Activated CD4-positive, alpha-beta T cell treated with anti-CD3 and anti-CD28 coated beads, Interleukin-2, amount 50 U/mL, for 16 hours (primary cell): Measurements from ENCODE around the gene ARL6IP4.
A peak's percentile ranks its signal among the peaks of the same experiment; 100 is the strongest.

Source experiments
- DNase-seq: peaks from one replicate; pipeline ENCODE4 v3.0.0-alpha.2; 2020

ARL6IP4 gene

DNA sequence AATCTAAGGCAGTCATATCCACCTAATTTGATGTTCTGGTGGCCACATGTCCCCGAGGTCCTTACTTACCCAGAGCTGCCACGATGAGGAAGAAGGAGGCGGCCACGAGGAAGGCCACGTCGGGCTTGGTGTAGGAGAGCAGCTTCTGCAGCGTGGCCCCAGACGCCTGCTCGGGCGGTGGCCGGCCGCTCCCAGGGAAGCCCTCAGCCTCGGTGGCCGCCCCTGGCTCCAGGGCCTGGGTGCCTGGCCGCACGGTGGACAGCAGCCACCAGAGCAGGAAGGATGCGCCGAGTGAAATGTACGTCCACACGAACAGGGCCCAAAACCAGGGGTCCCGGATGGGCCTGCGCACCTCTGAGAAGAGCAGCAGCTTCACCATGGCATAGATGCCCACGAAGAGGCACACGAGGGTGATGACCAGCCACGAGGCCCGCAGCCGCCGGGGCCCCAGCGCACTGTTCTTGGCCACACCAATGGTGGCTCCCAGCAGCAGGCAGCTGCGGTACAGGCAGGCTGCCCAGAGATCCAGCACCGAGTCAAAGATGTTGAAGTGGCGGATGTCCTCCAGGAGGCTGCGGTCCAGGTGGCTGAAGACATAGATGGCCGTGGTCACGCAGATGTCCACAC is 20.8 kb upstream of the ARL6IP4 start:
- DNase-seq, result no peak

- no peak for DNase-seq
These were observed 20.3 kb upstream of the ARL6IP4 start for GRCh38 chr12:122960193-122960569.

DNA sequence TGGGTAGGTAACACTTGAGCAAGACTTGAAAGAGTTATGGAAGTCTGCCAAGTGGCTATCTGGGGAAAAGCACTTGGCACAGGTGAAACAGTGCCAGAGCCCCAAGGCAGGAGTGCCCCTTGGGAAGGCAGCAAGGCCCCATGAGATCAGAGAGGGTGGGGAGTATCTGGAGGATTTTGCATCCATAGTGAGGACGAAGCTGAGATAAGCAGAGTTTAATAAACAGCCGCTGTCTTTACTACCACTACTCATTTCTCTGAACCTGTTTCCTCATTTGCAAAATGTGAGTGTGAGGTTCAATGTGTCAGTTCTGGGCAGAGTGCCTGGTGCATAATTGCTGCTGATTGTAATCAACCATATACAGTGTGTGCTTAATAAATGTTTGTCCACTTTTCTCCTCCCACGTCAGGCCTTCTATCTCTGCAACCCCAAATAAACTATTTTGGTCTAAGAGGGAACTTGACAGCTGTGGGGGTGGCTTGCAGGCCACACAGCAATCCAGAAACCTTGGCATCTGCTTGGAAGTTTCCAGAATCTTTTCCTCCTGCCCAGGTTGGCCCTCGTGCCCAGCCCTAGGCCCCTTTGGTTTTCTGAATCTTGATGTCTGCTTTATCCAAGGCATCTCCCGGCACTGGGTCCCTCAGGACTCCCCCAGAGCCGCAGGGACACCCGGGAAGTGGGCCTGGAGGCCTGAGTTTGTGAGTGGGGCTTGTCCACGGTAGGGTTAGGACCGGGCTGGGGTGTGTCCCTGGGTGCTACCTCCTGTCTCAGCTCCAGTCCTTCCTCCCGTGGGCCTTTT is 18.8 kb upstream of the ARL6IP4 start:
- no peak for DNase-seq

GRCh38 chr12:122963941-122964265 is 16.6 kb upstream of the ARL6IP4 start:
- no peak for DNase-seq

DNA sequence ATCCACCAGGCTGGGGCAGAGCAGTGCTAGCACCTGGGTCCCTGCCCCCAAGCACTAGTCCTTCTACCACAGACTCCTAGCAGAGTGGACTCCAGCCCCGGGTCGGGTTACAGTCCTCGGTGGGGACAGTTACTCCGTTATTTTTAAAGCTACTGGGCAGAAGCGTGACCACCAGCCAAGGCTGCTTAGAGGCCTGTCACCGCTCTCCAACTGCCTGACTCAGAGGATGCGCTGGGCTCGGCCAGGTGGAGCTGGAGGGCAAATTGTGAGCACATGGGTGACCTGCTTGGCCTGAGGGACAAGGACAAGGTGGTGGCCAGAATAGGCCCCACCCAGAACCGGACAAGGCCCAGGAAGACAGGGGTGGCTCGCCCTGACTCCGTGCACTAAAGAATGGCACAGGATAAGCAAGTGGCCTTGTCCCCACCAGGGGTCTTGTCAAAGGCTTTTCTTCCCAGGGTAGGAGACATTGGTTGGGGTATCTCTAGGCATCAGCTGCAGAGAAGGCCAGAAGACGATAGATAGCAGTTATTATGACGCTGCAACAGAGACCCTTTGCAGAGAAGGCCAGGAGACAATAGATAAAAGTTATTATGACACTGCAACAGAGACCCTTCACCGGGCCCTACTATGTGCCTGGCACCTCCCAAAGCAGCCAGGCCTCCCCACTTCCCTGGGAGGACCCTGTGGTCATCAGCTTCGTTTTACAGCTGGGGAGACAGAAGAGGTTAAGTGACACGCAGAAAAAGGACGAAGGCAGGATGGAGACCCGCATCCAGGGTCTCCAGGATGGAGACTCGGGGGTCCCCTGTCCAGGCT is 15.8 kb upstream of the ARL6IP4 start:
- DNase-seq, result no peak

DNA sequence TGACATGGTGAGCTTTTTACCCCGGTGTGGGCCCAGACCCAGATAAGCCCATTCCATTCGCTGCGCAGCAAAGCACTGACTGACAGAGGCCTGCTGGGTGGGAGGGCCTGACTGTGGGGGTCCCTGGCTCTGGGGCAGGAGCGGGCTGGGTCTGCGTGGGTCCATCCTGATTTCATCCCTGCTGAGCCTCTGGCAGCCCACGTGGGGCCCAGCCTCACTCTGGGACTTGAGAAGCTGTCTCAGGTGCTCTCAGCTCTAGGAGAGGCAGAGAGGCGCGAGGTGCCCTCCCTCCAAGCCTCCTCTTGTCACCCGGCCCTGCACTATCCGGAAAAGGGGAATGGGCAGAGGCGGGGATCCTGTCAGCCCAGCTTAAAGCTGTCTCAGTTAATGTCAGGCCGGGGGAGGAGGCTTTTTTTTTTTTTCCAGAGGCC is 15.1 kb upstream of the ARL6IP4 start:
- no peak for DNase-seq

GRCh38 chr12:122965851-122966742 is 14.4 kb upstream of the ARL6IP4 start, which contains the start of gene ABCB9:
ABCB9 (minus strand) TSS chr12:122966463; CDS start chr12:122960235, 6,228 bp downstream.
- DNase-seq, result peak; percentile 93

GRCh38 chr12:122966743-122967550 is 13.5 kb upstream of the ARL6IP4 start:
- DNase-seq, result no peak

GRCh38 chr12:122968104-122968503 is 12.4 kb upstream of the ARL6IP4 start:
- no peak for DNase-seq

GRCh38 chr12:122969676-122970075 is 10.8 kb upstream of the ARL6IP4 start:
- DNase-seq, result no peak

DNA sequence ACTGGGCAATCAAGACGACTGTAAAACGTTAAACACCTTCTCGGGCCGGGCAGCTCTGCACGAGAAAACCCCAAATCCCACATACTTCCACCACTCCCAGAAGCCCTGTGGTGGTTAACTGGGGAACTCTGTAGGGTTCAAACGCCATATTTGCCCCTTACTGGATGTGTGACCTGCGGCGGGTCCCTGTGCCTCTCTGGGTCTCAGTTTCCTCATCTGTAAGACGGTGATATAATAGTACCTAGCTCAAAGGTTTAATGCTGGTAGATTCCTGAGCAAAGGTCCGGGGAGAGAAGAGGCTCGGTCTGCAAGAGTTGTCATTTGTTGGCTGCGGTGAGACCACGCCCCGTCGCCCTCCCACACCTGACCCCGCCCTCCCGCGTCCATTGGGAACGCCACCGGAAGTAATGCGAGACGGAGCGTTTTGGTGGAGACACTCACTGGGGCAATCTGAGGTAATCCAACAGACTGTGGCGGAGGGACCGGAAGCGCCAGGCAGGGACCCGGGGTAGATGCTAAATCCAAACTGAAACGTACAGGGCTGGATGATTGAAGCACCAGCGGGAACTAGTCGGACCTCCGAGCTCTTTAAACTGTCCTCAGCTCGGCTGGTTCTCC is 6.1 kb upstream of the ARL6IP4 start:
- peak; percentile 99 for DNase-seq

GRCh38 chr12:122974892-122975789 is 5.3 kb upstream of the ARL6IP4 start, which contains the start of gene OGFOD2:
OGFOD2 (plus strand) TSS chr12:122975244; CDS start chr12:122975252, 8 bp downstream.
- DNase-seq, result peak; percentile 95

GRCh38 chr12:122975790-122976647 is 4.5 kb upstream of the ARL6IP4 start:
- DNase-seq, result no peak

GRCh38 chr12:122976648-122976975 is 3.9 kb upstream of the ARL6IP4 start:
- DNase-seq, result no peak

DNA sequence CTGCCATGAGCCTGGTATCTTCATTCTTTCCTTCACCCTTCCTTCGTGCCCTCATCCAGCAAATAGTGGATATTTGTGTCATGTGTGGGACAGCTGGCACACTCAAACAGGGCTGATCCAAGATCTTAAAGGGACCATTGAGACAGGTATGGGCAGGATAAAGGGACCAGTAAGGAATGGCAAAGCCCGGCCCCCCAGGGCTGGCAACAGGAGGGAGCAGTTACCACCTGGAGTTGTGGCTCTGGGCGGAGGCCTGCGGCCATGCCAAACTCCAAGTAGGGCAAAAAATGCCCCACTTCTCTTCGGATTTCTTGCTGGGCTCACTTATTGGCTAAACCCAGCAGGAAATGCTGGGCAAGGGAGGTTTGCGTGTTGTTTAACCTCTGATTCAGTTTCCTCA is 3.3 kb upstream of the ARL6IP4 start:
- no peak for DNase-seq

DNA sequence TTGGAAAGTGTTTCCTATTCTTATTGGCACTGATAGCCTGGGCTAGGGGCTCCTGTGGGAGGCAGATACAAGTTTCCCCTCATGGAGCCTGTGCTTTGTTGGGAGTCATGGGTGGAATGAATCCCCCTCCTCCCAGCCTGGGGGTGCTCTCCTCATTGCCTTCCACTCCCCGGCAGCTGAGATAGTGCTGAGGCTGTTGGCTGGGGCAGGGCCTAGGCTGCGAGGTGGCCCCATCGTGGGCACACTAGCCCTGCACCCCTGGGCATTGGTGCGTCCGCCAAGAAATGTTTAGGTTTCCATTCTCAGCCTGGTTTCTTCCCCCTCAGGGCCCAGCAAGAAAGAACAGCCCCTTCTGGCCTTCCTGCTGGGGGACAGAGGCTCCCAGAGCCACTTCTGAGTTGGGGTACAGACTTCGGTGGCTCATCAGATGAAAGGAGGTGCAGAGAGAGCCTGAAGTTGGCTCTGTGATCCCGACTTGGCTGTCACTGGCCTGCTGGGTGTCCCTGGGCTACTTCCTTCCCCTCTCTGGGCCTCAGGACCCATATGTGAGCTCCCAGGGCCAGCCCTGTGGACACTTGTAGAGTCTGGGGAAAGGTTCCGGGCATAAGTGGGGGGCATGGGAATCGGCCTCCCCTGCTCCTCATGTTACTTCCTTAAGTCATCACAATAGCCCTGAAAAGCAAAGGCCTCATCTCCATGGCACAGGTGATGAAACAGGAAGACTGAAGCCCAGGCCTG is 2.7 kb upstream of the ARL6IP4 start:
- no peak for DNase-seq

- no peak for DNase-seq
These were observed 1.9 kb upstream of the ARL6IP4 start for GRCh38 chr12:122978507-122978955.
